SKM-1 (cell line): ENCODE measurements around the gene PNPLA3.

Experiments used
- DNase-seq: peaks from one replicate; lab custom pipeline; 2025; ENCODE audit not compliant: unreplicated experiment; lab: John Stamatoyannopoulos, UW

Gene PNPLA3

GRCh38 chr22:43957871-43958270 is 34.3 kb downstream of the PNPLA3 start:
- DNase-seq: no peak

- no peak for DNase-seq
Observed at GRCh38 chr22:43964314-43964857, 40.8 kb downstream of the PNPLA3 start.

- no peak for DNase-seq
Observed at GRCh38 chr22:43967069-43967468, 43.5 kb downstream of the PNPLA3 start.

- no peak for DNase-seq
Observed at GRCh38 chr22:43968614-43969013, 45.0 kb downstream of the PNPLA3 start.

- no peak for DNase-seq
Observed at GRCh38 chr22:43969021-43969878, 45.6 kb downstream of the PNPLA3 start.

GRCh38 chr22:43969989-43970755 is 46.6 kb downstream of the PNPLA3 start:
- no peak for DNase-seq

- DNase-seq: no peak
Observed at GRCh38 chr22:43971112-43971511, 47.5 kb downstream of the PNPLA3 start.

GRCh38 chr22:43972931-43973462 is 49.4 kb downstream of the PNPLA3 start:
- DNase-seq: no peak

- no peak for DNase-seq
Observed at GRCh38 chr22:43974028-43974545, 50.5 kb downstream of the PNPLA3 start.

GRCh38 chr22:43975041-43975440 is 51.4 kb downstream of the PNPLA3 start:
- no peak for DNase-seq

- no peak for DNase-seq
Observed at GRCh38 chr22:43976861-43977795, 53.5 kb downstream of the PNPLA3 start.

GRCh38 chr22:43978558-43978957 is 55.0 kb downstream of the PNPLA3 start:
- DNase-seq: no peak

GRCh38 chr22:43980579-43980978 is 57.0 kb downstream of the PNPLA3 start:
- DNase-seq: no peak

GRCh38 chr22:43980996-43981395 is 57.4 kb downstream of the PNPLA3 start:
- no peak for DNase-seq

- DNase-seq: no peak
Observed at GRCh38 chr22:43983808-43984207, 60.2 kb downstream of the PNPLA3 start.

GRCh38 chr22:43985532-43985931 is 61.9 kb downstream of the PNPLA3 start:
- no peak for DNase-seq

- no peak for DNase-seq
Observed at GRCh38 chr22:43988116-43988820, 64.7 kb downstream of the PNPLA3 start.

GRCh38 chr22:43988960-43989359 is 65.4 kb downstream of the PNPLA3 start:
- DNase-seq: no peak

GRCh38 chr22:43990044-43990443 is 66.4 kb downstream of the PNPLA3 start:
- no peak for DNase-seq
